NB4 (cell line): Measurements from ENCODE around the gene SH3RF2.

Experiments
- DNase-seq: peaks from one replicate; pipeline ENCODE4 v3.0.0; 2010; ENCODE audit warnings: low read depth
- H3K4me3 ChIP-seq: one replicate; pipeline ENCODE4 v1.5.1; 2011; ENCODE audit warnings: mild to moderate bottlenecking, low read depth, low read length, moderate library complexity
- CTCF ChIP-seq: IDR thresholded peaks from one replicate; pipeline ENCODE4 v1.5.1; 2012; ENCODE audit warnings: low read depth, low read length
- MYC ChIP-seq: IDR thresholded peaks from 2 replicates; pipeline ENCODE4 v1.6.1; 2011; ENCODE audit warnings: low read depth, low read length
- POLR2A ChIP-seq: IDR thresholded peaks from 2 replicates; pipeline ENCODE4 v1.6.1; 2011; ENCODE audit warnings: mild to moderate bottlenecking; ENCODE audit not compliant: insufficient read length; ENCODE audit errors: extremely low read depth
- TF ChIP-seq, protein P1 (sequence below): IDR thresholded peaks from 2 replicates; pipeline ENCODE4 v1.6.1; 2011; ENCODE audit warnings: low read depth, low read length

SH3RF2 gene

DNA sequence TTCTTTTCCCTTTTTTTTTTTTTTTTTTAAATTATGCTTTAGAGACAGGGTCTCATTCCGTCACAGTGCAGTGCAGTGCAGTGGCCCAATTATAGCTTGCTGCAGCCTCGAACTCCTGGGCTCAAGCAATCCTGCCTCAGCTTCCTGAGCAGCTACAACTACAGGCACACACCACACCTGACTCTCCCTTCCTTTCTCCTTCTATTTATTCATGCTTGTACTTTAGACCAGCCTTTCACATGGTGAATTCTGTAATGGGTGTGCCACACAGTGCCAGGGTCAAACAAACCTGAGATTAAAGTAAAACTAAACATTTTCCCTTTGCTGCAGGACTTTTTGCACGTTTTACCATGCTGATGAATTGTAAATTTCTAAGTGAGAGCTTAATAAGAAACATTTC is 8.0 kb downstream of the SH3RF2 start:
- no peak overlapping the region for H3K4me3 ChIP-seq
- no peak for DNase-seq
- no peak for TF ChIP-seq CTCF
- TF ChIP-seq, protein P1, sequence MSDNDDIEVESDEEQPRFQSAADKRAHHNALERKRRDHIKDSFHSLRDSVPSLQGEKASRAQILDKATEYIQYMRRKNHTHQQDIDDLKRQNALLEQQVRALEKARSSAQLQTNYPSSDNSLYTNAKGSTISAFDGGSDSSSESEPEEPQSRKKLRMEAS: no peak
- TF ChIP-seq MYC: no peak
- TF ChIP-seq POLR2A: no peak

GRCh38 chr5:145945620-145946111 is 9.3 kb downstream of the SH3RF2 start:
- TF ChIP-seq MYC (no peak), CTCF (no peak), POLR2A (no peak)
- TF ChIP-seq, protein P1: no peak
- no peak for DNase-seq
- H3K4me3 ChIP-seq: no peak overlapping the region

- peak; percentile 83 for DNase-seq
- no peak overlapping the region for H3K4me3 ChIP-seq
- TF ChIP-seq POLR2A: no peak
- no peak for TF ChIP-seq CTCF
- TF ChIP-seq, protein P1: peak; percentile 68
- TF ChIP-seq MYC: peak; percentile 58
Measured at GRCh38 chr5:145946112-145946861, 9.9 kb downstream of the SH3RF2 start.

DNA sequence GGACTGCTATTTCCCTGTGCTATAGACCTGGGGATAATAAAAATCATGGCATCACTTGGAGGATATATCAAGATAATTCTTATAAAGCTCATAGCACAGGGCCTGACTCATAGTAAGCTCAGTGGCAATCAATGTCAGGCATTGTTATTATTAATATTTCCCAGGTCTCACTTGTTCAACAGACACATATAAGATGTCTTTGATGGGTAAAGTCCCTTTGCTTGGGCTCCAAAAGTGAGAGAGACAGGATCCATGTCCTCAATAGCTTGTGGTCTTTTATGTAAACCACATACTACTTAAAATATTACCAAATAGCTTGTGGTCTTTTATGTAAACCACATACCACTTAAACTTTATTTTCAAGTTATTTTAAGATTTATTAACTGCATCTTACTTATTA is 11.2 kb downstream of the SH3RF2 start:
- TF ChIP-seq CTCF (no peak), MYC (no peak), POLR2A (no peak)
- TF ChIP-seq, protein P1: no peak
- H3K4me3 ChIP-seq: no peak overlapping the region
- DNase-seq: peak; percentile 50

GRCh38 chr5:145948047-145948446 is 11.7 kb downstream of the SH3RF2 start:
- DNase-seq: no peak
- TF ChIP-seq CTCF (no peak), POLR2A (no peak), MYC (no peak)
- TF ChIP-seq, protein P1: no peak
- H3K4me3 ChIP-seq: no peak overlapping the region
